ENCODE results near the gene TTF1.

The TTF1 gene

DNA sequence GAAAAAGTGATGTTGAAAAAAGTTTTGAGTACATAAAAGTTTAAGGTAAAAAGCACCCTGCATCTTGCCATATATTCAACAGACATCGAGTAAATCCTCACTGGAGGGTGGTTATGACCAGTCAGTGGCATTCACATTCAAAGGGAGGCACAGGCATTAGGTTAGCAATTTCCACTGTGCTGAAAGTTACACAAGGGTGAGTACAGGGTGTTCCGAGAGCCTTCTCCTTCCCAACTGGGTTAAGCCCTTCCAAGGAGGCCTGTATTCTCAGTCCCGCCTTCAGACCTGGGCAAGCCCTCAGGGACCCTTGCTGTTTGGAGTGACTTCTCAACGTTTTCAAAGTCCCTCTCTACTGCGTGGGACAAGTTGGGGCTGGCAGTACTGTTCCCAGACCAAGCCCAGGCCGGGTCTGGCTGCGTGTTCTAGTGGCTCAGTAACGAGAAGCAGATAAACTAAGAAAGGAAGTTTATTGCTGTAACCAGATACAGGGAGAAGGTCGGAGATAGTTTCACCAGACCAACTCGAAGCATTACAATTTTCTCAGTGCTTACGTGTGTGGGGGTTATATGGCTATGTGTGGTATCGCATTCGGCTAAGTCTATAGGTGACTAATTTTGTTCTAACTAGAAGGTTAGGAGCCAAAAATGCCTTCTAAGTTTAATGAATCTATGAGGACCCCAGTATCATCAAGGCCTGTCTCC is 38.9 kb downstream of the TTF1 start:
- DNase-seq (ENCODE audit: low read depth in 2 of 2) = no peak

- DNase-seq (ENCODE audit: low read depth in 2 of 2) = no peak
Measured at GRCh38 chr9:132366481-132366880, 40.2 kb downstream of the TTF1 start.

- no peak for DNase-seq (ENCODE audit: low read depth in 2 of 2)
Measured at GRCh38 chr9:132365986-132366385, 40.7 kb downstream of the TTF1 start.

- DNase-seq (ENCODE audit: low read depth in 2 of 2) = no peak
Measured at GRCh38 chr9:132364068-132364467, 42.6 kb downstream of the TTF1 start.

- DNase-seq (ENCODE audit: low read depth in 2 of 2) = no peak
Measured at GRCh38 chr9:132357764-132358163, 48.9 kb downstream of the TTF1 start.

DNA sequence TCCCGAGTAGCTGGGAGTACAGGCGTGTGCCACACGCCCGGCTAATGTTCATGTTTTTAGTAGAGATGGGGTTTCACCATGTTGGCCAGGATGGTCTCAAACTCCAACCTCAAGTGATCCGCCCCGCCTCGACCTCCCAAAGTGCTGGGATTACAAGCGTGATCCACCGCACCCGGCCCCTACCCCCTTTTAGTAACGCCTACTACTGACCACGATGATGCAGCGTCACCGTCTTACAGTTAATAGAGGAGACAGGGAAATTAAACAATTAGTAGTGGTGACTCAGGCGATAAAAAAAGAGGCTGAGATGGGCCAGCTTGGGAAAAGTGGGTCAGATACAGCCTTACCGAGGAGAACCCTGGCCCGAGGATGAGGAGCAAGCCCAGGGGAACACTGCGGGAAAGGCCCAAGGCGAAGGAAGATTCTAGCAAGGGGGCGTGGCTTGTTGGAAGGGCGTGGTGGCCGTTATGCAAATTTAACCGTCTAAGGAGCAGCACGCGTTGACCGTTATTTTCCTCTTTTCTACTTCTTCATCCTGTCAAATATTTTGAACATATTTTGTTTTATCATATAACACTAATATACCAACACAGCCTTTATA is 50.2 kb downstream of the TTF1 start:
- no peak for DNase-seq (ENCODE audit: low read depth in 2 of 2)

- DNase-seq (ENCODE audit: low read depth in 2 of 2) = peak; percentile 90 to 96
Measured at GRCh38 chr9:132354637-132355355, 51.8 kb downstream of the TTF1 start, which contains the start of gene SETX. Gene SETX (minus strand): TSS chr9:132354986. CDS start chr9:132349428, 5,558 bp downstream.

GRCh38 chr9:132351404-132352045 is 55.1 kb downstream of the TTF1 start:
- no peak for DNase-seq (ENCODE audit: low read depth in 2 of 2)

DNA sequence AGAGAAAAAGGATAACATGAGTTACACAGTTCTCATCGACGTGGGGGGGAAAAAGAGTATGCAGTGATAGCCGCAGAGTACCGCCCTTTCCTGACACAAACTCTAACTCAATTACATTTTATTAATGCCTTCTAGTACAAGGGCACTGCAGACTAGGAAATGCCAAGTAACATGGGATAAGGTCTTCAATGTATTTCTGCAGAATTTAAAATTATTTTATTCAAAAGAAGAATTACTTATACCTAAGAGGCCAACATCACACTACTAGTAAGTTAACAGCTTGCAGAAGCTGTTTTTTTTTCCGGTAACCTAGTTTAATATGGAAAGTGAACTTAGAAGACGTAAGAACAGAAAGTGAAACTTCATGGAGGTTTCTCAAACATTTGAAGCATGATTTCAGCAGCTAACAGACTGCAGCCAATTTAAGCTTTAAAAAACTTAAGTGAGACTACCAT is 55.8 kb downstream of the TTF1 start:
- DNase-seq (ENCODE audit: low read depth in 2 of 2) = no peak

- DNase-seq (ENCODE audit: low read depth in 2 of 2) = no peak
Measured at GRCh38 chr9:132348676-132349075, 58.0 kb downstream of the TTF1 start.

GRCh38 chr9:132346177-132346576 is 60.5 kb downstream of the TTF1 start:
- DNase-seq (ENCODE audit: low read depth in 2 of 2) = no peak

DNA sequence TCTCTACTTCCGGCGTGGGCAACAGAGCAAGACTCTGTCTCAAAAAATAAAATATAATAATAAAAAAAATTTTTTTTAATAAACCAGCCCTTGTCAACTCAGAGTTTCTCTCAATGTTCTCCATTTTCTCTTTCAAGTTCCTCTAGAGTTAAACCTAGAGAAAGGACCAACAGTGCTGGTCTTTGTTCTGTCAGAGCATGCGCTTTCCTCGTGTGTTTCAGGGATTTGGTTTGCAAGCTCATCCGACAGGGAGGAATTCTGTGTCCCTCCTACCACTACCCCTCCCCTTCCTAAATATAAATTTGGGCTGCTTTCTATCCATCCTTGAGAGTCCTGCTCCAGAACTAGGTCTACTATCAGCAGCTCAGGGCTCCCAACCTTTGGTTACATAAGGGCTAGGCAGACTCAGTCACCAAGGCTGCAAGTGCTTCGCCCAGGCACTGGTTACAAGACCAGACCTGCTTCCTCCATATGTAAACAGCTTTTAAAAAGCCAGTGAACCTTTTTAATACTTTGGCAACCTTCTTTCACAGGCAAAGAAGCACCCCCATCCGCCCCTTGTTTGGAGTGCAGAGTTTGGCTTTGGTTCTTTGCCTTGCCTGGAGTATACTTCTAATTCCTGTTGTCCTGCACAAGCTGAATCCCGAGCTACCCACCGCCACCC is 65.3 kb downstream of the TTF1 start:
- no peak for DNase-seq (ENCODE audit: low read depth in 2 of 2)

GRCh38 chr9:132334364-132334763 is 72.3 kb downstream of the TTF1 start:
- DNase-seq (ENCODE audit: low read depth in 2 of 2) = no peak

- no peak for DNase-seq (ENCODE audit: low read depth in 2 of 2)
Measured at GRCh38 chr9:132333556-132333955, 73.1 kb downstream of the TTF1 start.

GRCh38 chr9:132328580-132328979 is 78.1 kb downstream of the TTF1 start:
- no peak for DNase-seq (ENCODE audit: low read depth in 2 of 2)

GRCh38 chr9:132327537-132327936 is 79.1 kb downstream of the TTF1 start:
- DNase-seq (ENCODE audit: low read depth in 2 of 2) = no peak

All from stimulated activated CD4-positive, alpha-beta T cell treated with anti-CD3 and anti-CD28 coated beads, Interleukin-12 subunit alpha, Interleukin-12 subunit beta, amount 100 ng/mL, for 24 hours (primary cell).